IMR-90 (cell line): ENCODE measurements around the gene OR51D1. TPM values are rescaled to one million over a fixed set of nuclear protein-coding genes. Genes with fewer than 3 reads are reported as not detected.
A peak's percentile ranks its signal among the peaks of the same experiment; 100 is the strongest.

Source experiments
- ATAC-seq: fragments of 200-7000 bp; cut with Tn5 transposase; 2 replicates; pipeline ENCODE4 v1.9.1; 2020; ENCODE audit warnings: low read depth, mild to moderate bottlenecking, moderate library complexity
- BruUV-seq: library from RNA; stranded (reverse); fragments of 400-500 nt; replicated peaks from 2 replicates; lab custom pipeline; 2021; lab: Mats Ljungman, UMichigan
- CTCF ChIA-PET: fragments of 300-600 bp; formaldehyde crosslinking; extraction: SDS; loops from one replicate; lab custom pipeline; 2021; ENCODE audit warnings: antibody characterized with exemption; lab: Yijun Ruan, JAX
- POLR2A ChIA-PET: fragments of 300-600 bp; sonication (Branson Sonifier 250); formaldehyde crosslinking; loops from one replicate; lab custom pipeline; 2022; ENCODE audit warnings: antibody characterized with exemption; ENCODE audit not compliant: unreplicated experiment; lab: Charles Lee
- DNase-seq: peaks from one replicate; pipeline ENCODE4 v3.0.0; 2013
- H2AFZ ChIP-seq: replicated peaks from 2 replicates; pipeline ENCODE3; 2013; ENCODE audit warnings: low read length, mild to moderate bottlenecking; ENCODE audit not compliant: poor library complexity
- H2AK5ac ChIP-seq: 2 replicates; pipeline ENCODE4 v1.6.1; 2013; ENCODE audit warnings: low read depth, low read length, inconsistent platforms
- H2AK9ac ChIP-seq: replicated peaks from 2 replicates; pipeline ENCODE3; 2013; ENCODE audit warnings: mild to moderate bottlenecking, low read depth, low read length, moderate library complexity; ENCODE audit not compliant: poor library complexity
- H2BK120ac ChIP-seq: 2 replicates; pipeline ENCODE4 v1.6.1; 2013; ENCODE audit warnings: low read depth, low read length, inconsistent platforms
- H2BK15ac ChIP-seq: 3 replicates; pipeline ENCODE4 v1.6.1; 2013; ENCODE audit warnings: low read depth, low read length, inconsistent platforms
- H2BK20ac ChIP-seq: 2 replicates; pipeline ENCODE4 v1.6.1; 2013; ENCODE audit warnings: low read depth, mild to moderate bottlenecking, inconsistent platforms, low read length, moderate library complexity
- H2BK5ac ChIP-seq: 2 replicates; pipeline ENCODE4 v1.6.1; 2013; ENCODE audit warnings: mild to moderate bottlenecking, low read depth, low read length, inconsistent platforms; ENCODE audit not compliant: poor library complexity, severe bottlenecking
- H3K14ac ChIP-seq: replicated peaks from 2 replicates; pipeline ENCODE4 v1.6.1; 2013; ENCODE audit warnings: low read depth, low read length, inconsistent platforms
- H3K18ac ChIP-seq: 2 replicates; pipeline ENCODE4 v1.6.1; 2013; ENCODE audit warnings: low read depth, low read length, control low read depth
- H3K23ac ChIP-seq: 2 replicates; pipeline ENCODE4 v1.6.1; 2013; ENCODE audit warnings: low read depth, low read length, inconsistent platforms
- H3K27ac ChIP-seq: 2 replicates; pipeline ENCODE4 v1.5.1; 2013; ENCODE audit warnings: mild to moderate bottlenecking, control low read depth, low read length; ENCODE audit not compliant: insufficient read depth
- H3K27me3 ChIP-seq: 2 replicates; pipeline ENCODE4 v1.6.1; 2013; ENCODE audit warnings: low read length; ENCODE audit not compliant: control insufficient read depth, insufficient read depth
- H3K36me3 ChIP-seq: 2 replicates; pipeline ENCODE4 v1.6.1; 2013; ENCODE audit warnings: low read length, mixed read lengths; ENCODE audit not compliant: control insufficient read depth, insufficient read depth
- H3K4ac ChIP-seq: 2 replicates; pipeline ENCODE4 v1.6.1; 2013; ENCODE audit warnings: low read depth, low read length, inconsistent platforms
- H3K4me1 ChIP-seq: 2 replicates; pipeline ENCODE4 v1.6.1; 2013; ENCODE audit warnings: low read length, mixed read lengths; ENCODE audit not compliant: control insufficient read depth, insufficient read depth
- H3K4me2 ChIP-seq: 2 replicates; pipeline ENCODE4 v1.6.1; 2013; ENCODE audit warnings: low read depth, mild to moderate bottlenecking, control low read depth, low read length, moderate library complexity
- H3K4me3 ChIP-seq: 2 replicates; pipeline ENCODE4 v1.5.1; 2013; ENCODE audit warnings: low read depth, mild to moderate bottlenecking, control low read depth, low read length, moderate library complexity; ENCODE audit not compliant: insufficient read depth
- H3K56ac ChIP-seq: 2 replicates; pipeline ENCODE4 v1.6.1; 2013; ENCODE audit warnings: low read length, inconsistent platforms; ENCODE audit not compliant: insufficient read depth; ENCODE audit errors: extremely low read depth
- H3K79me1 ChIP-seq, 2 experiments: 2 replicates each; pipeline ENCODE4 v1.6.1; 2013; ENCODE audit warnings: low read length in 2 of 2, inconsistent platforms in 1 of 2, low read depth in 1 of 2
- H3K9ac ChIP-seq: 2 replicates; pipeline ENCODE4 v1.6.1; 2013; ENCODE audit warnings: low read depth, low read length, control low read depth
- H3K9me1 ChIP-seq: 2 replicates; pipeline ENCODE4 v1.6.1; 2013; ENCODE audit warnings: low read length, inconsistent platforms; ENCODE audit not compliant: insufficient read depth
- H3K9me3 ChIP-seq: 2 replicates; pipeline ENCODE4 v1.6.1; 2013; ENCODE audit warnings: low read length; ENCODE audit not compliant: control insufficient read depth, insufficient read depth
- H4K20me1 ChIP-seq: 2 replicates; pipeline ENCODE4 v1.6.1; 2013; ENCODE audit warnings: low read length, inconsistent platforms; ENCODE audit not compliant: insufficient read depth
- H4K5ac ChIP-seq: 2 replicates; pipeline ENCODE4 v1.6.1; 2013; ENCODE audit warnings: mild to moderate bottlenecking, low read depth, low read length, control low read depth
- H4K8ac ChIP-seq, 2 experiments: 2 replicates each; pipeline ENCODE4 v1.6.1; 2013; ENCODE audit warnings: low read depth in 2 of 2, low read length in 2 of 2, control low read depth in 1 of 2, inconsistent platforms in 1 of 2
- H4K91ac ChIP-seq: 2 replicates; pipeline ENCODE4 v1.6.1; 2013; ENCODE audit warnings: low read depth, low read length, inconsistent platforms; ENCODE audit not compliant: insufficient read depth
- BHLHE40 ChIP-seq: fragments of 150-350 bp; IDR thresholded peaks from 2 replicates; pipeline ENCODE4 v1.6.1; 2016; ENCODE audit warnings: mild to moderate bottlenecking, low read depth, low read length
- CEBPB ChIP-seq: IDR thresholded peaks from 2 replicates; pipeline ENCODE4 v1.6.1; 2012; ENCODE audit warnings: low read depth, low read length, improper control_type of control experiment
- CHD1 ChIP-seq: IDR thresholded peaks from 2 replicates; pipeline ENCODE4 v1.6.1; 2012; ENCODE audit warnings: low read depth, low read length, improper control_type of control experiment
- CTCF ChIP-seq: conservative IDR thresholded peaks from 2 replicates; pipeline ENCODE4 v1.5.1; 2012; ENCODE audit warnings: mild to moderate bottlenecking, low read depth, low read length, improper control_type of control experiment
- ELK1 ChIP-seq: fragments of 150-350 bp; IDR thresholded peaks from 2 replicates; pipeline ENCODE4 v1.6.1; 2016; ENCODE audit warnings: low read depth, mild to moderate bottlenecking, low read length, moderate library complexity, borderline replicate concordance
- FOS ChIP-seq: fragments of 150-350 bp; IDR thresholded peaks from 2 replicates; pipeline ENCODE4 v1.6.1; 2016; ENCODE audit warnings: low read depth, low read length
- MAFK ChIP-seq: IDR thresholded peaks from 2 replicates; pipeline ENCODE4 v1.6.1; 2012; ENCODE audit warnings: low read depth, low read length, improper control_type of control experiment
- MAZ ChIP-seq: IDR thresholded peaks from 2 replicates; pipeline ENCODE4 v1.6.1; 2012; ENCODE audit warnings: low read depth, mild to moderate bottlenecking, low read length, improper control_type of control experiment, moderate library complexity, borderline replicate concordance
- NFE2L2 ChIP-seq: fragments of 150-350 bp; IDR thresholded peaks from 2 replicates; pipeline ENCODE4 v1.6.1; 2016; ENCODE audit warnings: low read depth, mild to moderate bottlenecking, low read length
- POLR2A ChIP-seq: IDR thresholded peaks from 2 replicates; pipeline ENCODE4 v1.6.1; 2012; ENCODE audit warnings: mild to moderate bottlenecking, low read depth, low read length
- RAD21 ChIP-seq: IDR thresholded peaks from 2 replicates; pipeline ENCODE4 v1.6.1; 2012; ENCODE audit warnings: low read length, improper control_type of control experiment
- RCOR1 ChIP-seq: IDR thresholded peaks from 2 replicates; pipeline ENCODE4 v1.6.1; 2012; ENCODE audit warnings: mild to moderate bottlenecking, low read length, improper control_type of control experiment; ENCODE audit not compliant: insufficient replicate concordance
- SMC3 ChIP-seq: fragments of 150-350 bp; IDR thresholded peaks from 2 replicates; pipeline ENCODE4 v1.6.1; 2016; ENCODE audit warnings: low read depth, mild to moderate bottlenecking, antibody characterized with exemption, low read length, moderate library complexity
- USF2 ChIP-seq: fragments of 150-350 bp; IDR thresholded peaks from 2 replicates; pipeline ENCODE4 v1.6.1; 2017; ENCODE audit warnings: mild to moderate bottlenecking, antibody characterized with exemption, low read length, low read depth
- WGBS, 2 experiments: methylation state at CpG; one replicate each; pipeline versions ENCODE4 v1.1.5 to v1.1.7; 2013; ENCODE audit warnings: missing lambda C conversion rate in 2 of 2; ENCODE audit not compliant: insufficient read length in 1 of 2; ENCODE audit errors: extremely low coverage in 2 of 2; 5-methylcytosine and 5-hydroxymethylcytosine counted together
- dilution Hi-C: fragments of 300-500 bp; cut with HindIII; formaldehyde crosslinking; loops from one replicate; pipeline ENCODE4 v1.14.3; 2018; ENCODE audit warnings: low sequenced_read_pairs; ENCODE audit not compliant: unreplicated experiment
- in situ Hi-C: fragments of 300-500 bp; cut with MboI; formaldehyde crosslinking; loops from 3 replicates; pipeline ENCODE4 v1.14.3; 2019; ENCODE audit warnings: low sequenced_read_pairs, inconsistent platforms, mixed read lengths
- intact Hi-C: fragments of 100-400 bp; cut with micrococcal nuclease; formaldehyde crosslinking; loops from 2 replicates; pipeline ENCODE4 v1.10.0; 2022
- polyA plus RNA-seq, 3 experiments: library from polyadenylated mRNA; depleted of rRNA; stranded (reverse); fragments of >200 nt; gene quantifications; 2 replicates each; pipeline ENCODE4 v1.2.3, GENCODE V29; 2012; ENCODE audit warnings: low replicate concordance in 1 of 3
- total RNA-seq: library from RNA; depleted of rRNA; stranded (reverse); fragments of >200 nt; gene quantifications from 2 replicates; pipeline ENCODE4 v1.2.3, GENCODE V29; 2012

Gene OR51D1
- total and polyA plus RNA-seq, 2 of the 4 experiments (the other 2 are of a cell fraction): not detected

GRCh38 chr11:4642043-4642442, 4.8 kb downstream of the OR51D1 start:
- POLR2A ChIA-PET: no interaction called here
- H2BK15ac ChIP-seq: no peak overlapping the region
- H3K14ac ChIP-seq: 0 out of 2 replicates have a peak overlapping the region, but pooled peaks have one; percentile 14

More at GRCh38 chr11:4642043-4642442, 4.8 kb downstream of the OR51D1 start:
- Histone ChIP-seq H4K8ac (no peak overlapping the region), H3K4me2 (no peak overlapping the region), H2AK9ac (no peak overlapping the region), H3K9me3 (no peaks in the 10 kb centered on the region), H3K4me3 (no peak overlapping the region), H2AK5ac (no peak overlapping the region), H3K18ac (no peak overlapping the region), H4K5ac (no peak overlapping the region), H3K23ac (no peak overlapping the region), H3K4ac (no peak overlapping the region), H2AFZ (no peak overlapping the region), H3K27ac (no peak overlapping the region), H3K79me1 (no peaks in the 10 kb centered on the region), H2BK120ac (no peak overlapping the region), H3K56ac (no peak overlapping the region), H2BK5ac (no peak overlapping the region), H3K9ac (no peak overlapping the region), H2BK20ac (0 out of 2 replicates have a peak overlapping the region, but pooled peaks have one; percentile 0), H4K91ac (no peak overlapping the region; the same call in 1 of the 2 replicates), H3K4me1 (no peaks in the 10 kb centered on the region), H3K36me3 (no peaks in the 10 kb centered on the region), H4K20me1 (no peaks in the 10 kb centered on the region), H3K9me1 (no peaks in the 10 kb centered on the region), H3K27me3 (no peaks in the 10 kb centered on the region)
- in situ Hi-C loops: no loop called here
- CTCF ChIA-PET: no interaction called here
- ATAC-seq: no peak
- 75% methylated on average over 3 of the region's 7 CpGs; no CpG with 5 or more reads in 1 of the 2 experiments for WGBS, 2 experiments
- intact Hi-C loops: no loop called here
- no peak for DNase-seq
- TF ChIP-seq POLR2A (no peak), CHD1 (no peak), ELK1 (no peak), BHLHE40 (no peak), SMC3 (no peak), USF2 (no peak), CEBPB (no peak), FOS (no peak), RAD21 (no peak), NFE2L2 (no peak), CTCF (no peak), MAFK (no peak), RCOR1 (no peak), MAZ (no peak)
- no TSS peak for BruUV-seq
- dilution Hi-C loops: no loop called here
